Measurements from ENCODE around the gene IAH1.

Gene IAH1

DNA sequence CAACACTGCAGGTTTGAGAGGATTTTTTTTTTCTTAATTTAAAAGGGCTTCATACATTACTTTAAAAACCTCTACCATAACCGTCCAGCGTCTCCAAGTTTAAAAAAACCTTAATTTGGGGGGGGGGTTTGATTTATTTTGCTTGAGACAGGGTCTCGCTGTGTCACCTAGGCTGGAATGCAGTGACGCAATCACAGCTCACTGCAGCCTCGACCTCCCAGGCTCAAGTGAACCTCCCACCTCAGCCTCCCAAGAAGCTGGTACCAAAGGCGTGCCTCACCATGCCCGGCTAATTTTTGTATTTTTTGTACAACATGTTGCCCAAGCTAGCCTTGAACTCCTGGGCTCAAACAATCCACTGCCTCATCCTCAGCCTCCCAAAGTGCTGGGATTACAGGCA is 44.4 kb downstream of the IAH1 start:
- Mint-ChIP-seq H3K9me3 (no peaks in the 10 kb centered on the region), H3K27ac (no peak overlapping the region), H3K4me3 (no peak overlapping the region), H3K27me3 (no peaks in the 10 kb centered on the region), H3K4me1 (ENCODE audit: low read depth in 2 of 2) (no peaks in the 10 kb centered on the region), H3K36me3 (ENCODE audit: insufficient read depth) (peaks cover 65% of the 10 kb centered on the region)
- DNase-seq (no peak), ATAC-seq (replicated peaks) (no peak)

DNA sequence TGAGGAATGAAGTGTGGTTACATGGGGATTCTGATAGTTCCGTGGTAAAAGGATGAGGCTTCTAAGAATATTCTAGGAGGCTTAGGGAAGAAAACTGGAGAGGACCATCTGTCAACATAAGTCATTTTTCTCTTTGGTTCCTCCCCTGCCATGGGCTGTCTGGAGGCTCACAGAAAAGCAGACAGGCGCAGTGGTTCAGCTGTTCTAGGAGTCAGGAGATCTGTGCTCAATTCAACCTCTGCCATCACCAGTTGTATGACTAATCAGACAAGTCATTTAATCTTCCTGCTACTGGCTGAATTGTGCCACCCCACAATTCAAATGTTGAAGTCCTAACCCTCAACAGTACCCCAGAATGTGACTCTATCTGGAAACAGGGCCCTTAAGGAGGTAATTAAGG is 44.9 kb downstream of the IAH1 start:
- H3K27me3 Mint-ChIP-seq, result no peaks in the 10 kb centered on the region
- no peak for ATAC-seq (replicated peaks)
- H3K36me3 Mint-ChIP-seq (ENCODE audit: insufficient read depth), result peaks cover 67% of the 10 kb centered on the region
- H3K4me3 Mint-ChIP-seq, result no peak overlapping the region
- H3K9me3 Mint-ChIP-seq, result no peaks in the 10 kb centered on the region
- DNase-seq, result no peak
- H3K27ac Mint-ChIP-seq, result peak overlapping the region; percentile 4 to 51
- H3K4me1 Mint-ChIP-seq (ENCODE audit: low read depth in 2 of 2), result no peaks in the 10 kb centered on the region

DNA sequence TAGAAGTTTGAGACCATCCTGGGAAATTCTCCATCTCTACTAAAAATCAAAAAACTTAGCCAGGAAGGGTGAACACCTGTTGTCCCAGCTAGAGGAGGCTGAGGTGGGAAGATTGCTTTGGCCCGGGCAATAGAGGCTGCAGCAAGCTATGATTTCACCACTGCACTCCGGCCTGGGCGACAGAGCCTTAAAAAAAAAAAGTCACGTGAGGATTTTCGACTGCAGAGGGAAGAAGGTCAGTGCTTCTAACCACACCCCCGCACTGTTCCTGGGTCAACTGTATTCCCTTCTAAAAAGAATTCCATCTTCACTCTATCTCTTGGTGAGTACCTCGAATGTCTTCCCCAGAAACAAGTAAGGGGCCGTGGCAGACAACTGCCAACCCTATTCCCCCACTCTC is 49.9 kb downstream of the IAH1 start:
- H3K36me3 Mint-ChIP-seq (ENCODE audit: insufficient read depth), result peaks cover 60% of the 10 kb centered on the region
- H3K4me3 Mint-ChIP-seq, result no peak overlapping the region
- DNase-seq (no peak), ATAC-seq (replicated peaks) (no peak)
- H3K9me3 Mint-ChIP-seq, result no peaks in the 10 kb centered on the region
- H3K27me3 Mint-ChIP-seq, result no peaks in the 10 kb centered on the region
- H3K27ac Mint-ChIP-seq, result peak overlapping the region in 1 of 2 donors; percentile 45
- no peaks in the 10 kb centered on the region for H3K4me1 Mint-ChIP-seq (ENCODE audit: low read depth in 2 of 2)

DNA sequence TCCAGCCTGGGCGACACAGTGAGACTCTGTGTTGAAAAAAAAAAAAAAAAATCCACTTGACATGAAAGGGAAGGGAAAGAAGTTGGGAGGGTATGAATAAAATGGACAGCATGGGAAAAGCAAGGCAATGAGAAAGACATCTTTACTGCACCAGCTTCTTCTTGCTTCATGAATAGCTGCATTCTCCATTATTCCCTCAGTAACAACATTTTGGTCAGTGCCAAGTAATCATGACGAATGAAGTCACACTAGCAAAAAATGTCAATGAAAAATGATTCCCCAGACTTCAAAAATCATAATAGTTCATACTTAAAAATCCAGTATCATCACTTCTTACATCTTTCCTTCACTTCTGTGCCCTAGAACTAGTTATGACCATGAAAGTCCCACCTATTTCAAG is 50.9 kb downstream of the IAH1 start:
- ATAC-seq (replicated peaks) (no peak), DNase-seq (no peak)
- no peaks in the 10 kb centered on the region for H3K4me1 Mint-ChIP-seq (ENCODE audit: low read depth in 2 of 2)
- H3K27me3 Mint-ChIP-seq, result no peaks in the 10 kb centered on the region
- peaks cover 66% of the 10 kb centered on the region for H3K36me3 Mint-ChIP-seq (ENCODE audit: insufficient read depth)
- peak overlapping the region in 1 of 2 donors; percentile 45 for H3K27ac Mint-ChIP-seq
- H3K9me3 Mint-ChIP-seq, result no peaks in the 10 kb centered on the region
- H3K4me3 Mint-ChIP-seq, result no peak overlapping the region

DNA sequence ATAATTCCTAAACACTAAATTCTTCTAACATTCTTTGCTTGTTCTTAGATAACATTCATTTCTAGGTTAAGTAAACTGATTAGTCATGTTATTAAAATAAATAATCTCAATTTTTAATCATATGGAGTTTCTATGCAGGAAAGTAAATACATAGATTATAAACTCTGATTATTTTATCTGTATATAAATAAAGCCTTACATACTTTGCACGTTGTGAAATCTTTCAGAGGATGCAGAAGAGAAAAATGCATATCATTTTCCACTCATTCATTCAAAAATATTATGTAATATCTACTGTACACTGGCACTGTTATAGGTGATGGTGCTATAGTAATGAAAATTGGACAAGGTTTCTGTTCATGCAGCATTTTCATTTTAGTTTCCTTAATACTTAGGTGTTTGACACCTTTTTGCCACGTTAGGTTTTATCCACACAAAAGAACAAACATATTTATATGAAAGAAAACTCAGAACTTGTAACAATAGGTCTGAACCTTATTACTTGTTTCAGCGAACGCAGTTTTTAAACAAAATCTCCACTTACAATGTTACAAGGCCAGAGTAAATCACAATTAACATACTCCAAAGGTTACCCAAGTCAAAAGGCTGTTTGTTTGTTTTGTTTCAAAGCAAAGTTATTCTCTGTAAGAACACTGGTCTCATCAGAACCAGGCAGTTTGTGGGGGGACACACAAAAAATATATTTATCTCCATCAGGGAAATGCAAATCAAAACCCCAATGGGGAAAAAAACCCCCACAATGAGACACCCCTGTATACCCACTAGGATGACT is 53.8 kb downstream of the IAH1 start:
- Mint-ChIP-seq H3K9me3 (no peaks in the 10 kb centered on the region), H3K4me3 (no peak overlapping the region), H3K36me3 (ENCODE audit: insufficient read depth) (peaks cover 64% of the 10 kb centered on the region), H3K27ac (peak overlapping the region in 1 of 2 donors; percentile 88), H3K27me3 (no peaks in the 10 kb centered on the region), H3K4me1 (ENCODE audit: low read depth in 2 of 2) (no peaks in the 10 kb centered on the region)
- DNase-seq (no peak), ATAC-seq (replicated peaks) (no peak)

DNA sequence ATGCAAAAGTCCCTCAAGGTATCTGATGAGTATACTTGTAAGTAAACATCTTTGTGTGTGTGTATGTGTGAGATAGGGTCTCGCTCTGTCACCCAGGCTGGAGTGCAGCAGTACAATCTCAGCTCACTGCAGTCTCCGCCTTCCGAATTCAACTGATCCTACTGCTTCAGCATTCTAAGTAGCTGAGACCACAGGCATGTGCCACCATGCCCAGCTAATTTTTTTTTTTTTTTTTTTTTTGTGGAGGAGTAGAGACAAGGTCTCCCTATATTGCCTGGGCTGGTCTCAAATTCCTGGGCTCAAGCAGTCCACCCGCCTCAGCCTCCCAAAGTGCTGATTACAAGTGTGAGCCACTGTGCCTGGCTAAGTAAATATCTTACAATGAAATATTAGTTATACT is 58.1 kb downstream of the IAH1 start:
- Mint-ChIP-seq H3K36me3 (ENCODE audit: insufficient read depth) (peaks cover 60% of the 10 kb centered on the region), H3K27me3 (no peaks in the 10 kb centered on the region), H3K4me3 (no peak overlapping the region), H3K9me3 (no peaks in the 10 kb centered on the region), H3K4me1 (ENCODE audit: low read depth in 2 of 2) (peaks cover 9 to 11% of the 10 kb centered on the region in 2 donors), H3K27ac (peak overlapping the region in 1 of 2 donors; percentile 29)
- DNase-seq (no peak), ATAC-seq (replicated peaks) (no peak)

DNA sequence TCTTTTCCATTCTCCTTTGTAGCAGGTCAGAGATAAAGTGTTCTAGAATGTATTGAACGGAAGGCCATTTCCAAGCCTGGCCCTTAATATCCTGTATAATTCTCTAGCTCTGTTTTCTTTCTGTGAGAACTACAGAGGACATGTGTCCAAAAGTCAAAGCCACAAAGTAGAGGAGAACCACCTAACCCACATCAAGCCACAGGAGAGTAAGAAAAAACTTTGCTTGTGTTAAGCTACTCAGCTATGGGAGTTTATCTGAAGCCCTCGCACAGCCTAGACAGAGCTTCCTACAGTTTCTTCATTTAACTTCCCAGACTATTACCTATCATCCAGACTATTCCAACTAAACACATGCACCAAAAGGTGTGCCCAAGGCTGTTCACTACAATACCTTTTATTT is 59.3 kb downstream of the IAH1 start:
- Mint-ChIP-seq H3K36me3 (ENCODE audit: insufficient read depth) (peaks cover 58% of the 10 kb centered on the region), H3K4me3 (no peak overlapping the region), H3K4me1 (ENCODE audit: low read depth in 2 of 2) (peaks cover 9 to 11% of the 10 kb centered on the region in 2 donors), H3K27me3 (no peaks in the 10 kb centered on the region), H3K9me3 (no peaks in the 10 kb centered on the region), H3K27ac (peak overlapping the region in 1 of 2 donors; percentile 35)
- ATAC-seq (replicated peaks) (no peak), DNase-seq (no peak)

DNA sequence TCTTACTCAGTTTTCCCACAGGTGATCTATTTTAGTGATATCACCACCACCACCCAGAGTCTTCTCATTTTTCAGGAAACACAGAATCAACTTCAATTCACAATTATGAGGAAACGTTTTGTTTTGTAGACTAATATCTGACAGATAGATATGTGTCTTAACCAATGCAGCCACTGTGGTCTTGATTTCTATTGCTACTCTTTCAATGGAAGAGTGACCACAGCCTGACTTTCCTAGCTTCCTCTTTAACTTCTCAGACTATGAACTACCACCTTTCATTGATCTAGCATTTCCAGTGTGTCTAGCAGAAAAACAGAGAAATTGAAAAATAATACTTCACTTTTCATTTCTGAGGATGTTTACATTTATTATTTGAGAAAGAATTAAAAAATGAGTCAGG is 60.8 kb downstream of the IAH1 start:
- H3K9me3 Mint-ChIP-seq, result no peaks in the 10 kb centered on the region
- H3K4me3 Mint-ChIP-seq, result no peak overlapping the region
- peaks cover 54% of the 10 kb centered on the region for H3K36me3 Mint-ChIP-seq (ENCODE audit: insufficient read depth)
- DNase-seq (no peak), ATAC-seq (replicated peaks) (no peak)
- peak overlapping the region in 1 of 2 donors; percentile 20 for H3K27ac Mint-ChIP-seq
- peaks cover 9 to 11% of the 10 kb centered on the region in 2 donors for H3K4me1 Mint-ChIP-seq (ENCODE audit: low read depth in 2 of 2)
- no peaks in the 10 kb centered on the region for H3K27me3 Mint-ChIP-seq

DNA sequence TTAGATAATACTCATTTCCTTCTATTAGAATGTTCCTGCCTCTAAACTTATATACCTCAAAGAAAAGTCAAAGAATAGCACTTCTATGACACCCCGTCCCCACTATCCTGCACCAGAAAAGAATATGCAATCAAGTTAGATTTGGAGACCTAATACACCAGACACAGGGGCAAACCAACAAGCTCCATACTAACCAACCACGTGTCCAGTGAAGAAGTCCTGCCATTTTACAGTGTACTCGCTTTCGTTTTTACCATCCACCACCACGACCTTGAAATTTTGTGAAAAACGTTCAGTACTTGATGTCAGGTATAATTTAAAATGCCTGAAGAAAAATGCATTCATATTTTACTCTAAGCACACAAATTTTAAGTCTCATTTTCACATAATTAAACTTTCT is 62.2 kb downstream of the IAH1 start:
- peaks cover 49% of the 10 kb centered on the region for H3K36me3 Mint-ChIP-seq (ENCODE audit: insufficient read depth)

DNA sequence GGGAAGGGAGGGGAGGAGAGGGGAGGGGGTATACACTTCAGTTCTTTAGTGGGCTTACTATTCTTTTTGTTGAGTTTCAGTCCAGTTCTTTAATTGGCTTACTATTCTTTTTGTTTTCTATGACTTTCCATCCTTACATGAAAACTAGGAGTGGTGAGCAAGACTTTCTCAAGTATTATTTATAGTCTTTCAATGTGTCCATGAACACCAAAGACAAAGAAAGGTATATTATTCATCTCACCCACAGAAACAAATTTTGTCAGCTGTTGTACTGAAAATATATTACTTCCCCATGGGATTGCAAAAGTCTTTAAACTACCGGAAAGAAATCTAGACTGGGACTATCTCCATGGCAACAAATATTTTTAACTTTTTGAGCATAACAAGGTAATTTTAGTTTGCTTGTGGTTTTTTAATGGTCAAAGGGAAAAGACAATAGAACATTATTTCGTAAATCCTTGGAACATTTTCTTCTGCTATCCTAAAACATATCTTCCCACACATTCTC is 63.7 kb downstream of the IAH1 start:
- ATAC-seq (replicated peaks) (no peak), DNase-seq (no peak)
- Mint-ChIP-seq H3K4me3 (no peak overlapping the region), H3K27ac (no peak overlapping the region), H3K27me3 (no peaks in the 10 kb centered on the region), H3K36me3 (ENCODE audit: insufficient read depth) (peaks cover 40% of the 10 kb centered on the region), H3K9me3 (no peaks in the 10 kb centered on the region), H3K4me1 (ENCODE audit: low read depth in 2 of 2) (peaks cover 9 to 14% of the 10 kb centered on the region in 2 donors)

More for the DNA sequence above, 62.2 kb downstream of the IAH1 start:
- ATAC-seq (replicated peaks), result no peak
- H3K9me3 Mint-ChIP-seq, result no peaks in the 10 kb centered on the region
- H3K27me3 Mint-ChIP-seq, result no peaks in the 10 kb centered on the region
- H3K27ac Mint-ChIP-seq, result peak overlapping the region in 1 of 2 donors; percentile 44
- H3K4me3 Mint-ChIP-seq, result no peak overlapping the region
- peaks cover 9 to 11% of the 10 kb centered on the region in 2 donors for H3K4me1 Mint-ChIP-seq (ENCODE audit: low read depth in 2 of 2)
- DNase-seq, result no peak

Measured in effector memory CD8-positive, alpha-beta T cell (primary cell).